Keratinocyte (primary cell): ENCODE measurements around the gene DIPK1A. TPM values are rescaled to one million over a fixed set of nuclear protein-coding genes. Genes with fewer than 3 reads are reported as not detected.

Source experiments
- DNase-seq: peaks from one replicate; pipeline ENCODE4 v3.0.0-alpha.2; 2011; ENCODE audit warnings: low read depth, missing footprints, low spot score
- FAIRE-seq: peaks from 2 replicates; lab custom pipeline; 2011; peaks lifted over from hg19 to GRCh38; lab: Jason Lieb, UNC
- H2AFZ ChIP-seq: 2 replicates; pipeline ENCODE4 v1.6.0; 2012; ENCODE audit warnings: low read length, control low read depth, inconsistent platforms; ENCODE audit not compliant: control insufficient read depth
- H3K27ac ChIP-seq: 2 replicates; pipeline ENCODE4 v1.5.1; 2011; ENCODE audit warnings: low read length; ENCODE audit not compliant: control insufficient read depth, insufficient read depth
- H3K27me3 ChIP-seq: 3 replicates; pipeline ENCODE4 v1.6.0; 2011; ENCODE audit warnings: low read length; ENCODE audit not compliant: control insufficient read depth, insufficient read depth; ENCODE audit errors: extremely low read depth
- H3K36me3 ChIP-seq, 2 experiments: 2 replicates in 1 of 2; 3 replicates in 1 of 2; pipeline ENCODE4 v1.5.1; 2011; ENCODE audit warnings: low read length in 2 of 2, mild to moderate bottlenecking in 1 of 2; ENCODE audit not compliant: control insufficient read depth in 2 of 2, insufficient read depth in 2 of 2; ENCODE audit errors: extremely low read depth in 1 of 2
- H3K4me1 ChIP-seq: 3 replicates; pipeline ENCODE4 v1.5.1; 2011; ENCODE audit warnings: low read length; ENCODE audit not compliant: control insufficient read depth, insufficient read depth; ENCODE audit errors: extremely low read depth
- H3K4me2 ChIP-seq: 3 replicates; pipeline ENCODE4 v1.6.0; 2011; ENCODE audit warnings: low read depth, low read length; ENCODE audit not compliant: control insufficient read depth, insufficient read depth; ENCODE audit errors: extremely low read depth
- H3K4me3 ChIP-seq, 3 experiments: fragments of 200-600 bp in 1 of 3; sonication (generic) in 1 of 3; 2 replicates in 2 of 3; 3 replicates in 1 of 3; pipeline ENCODE4 v1.5.1; 2011 to 2016; ENCODE audit warnings: low read length in 3 of 3, mild to moderate bottlenecking in 3 of 3, control low read depth in 2 of 3, inconsistent platforms in 1 of 3, low read depth in 1 of 3, mixed read lengths in 1 of 3, mixed run types in 1 of 3, moderate library complexity in 1 of 3; ENCODE audit not compliant: control insufficient read depth in 2 of 3, insufficient read depth in 2 of 3; ENCODE audit errors: extremely low read depth in 1 of 3
- H3K79me2 ChIP-seq: 2 replicates; pipeline ENCODE4 v1.6.0; 2012; ENCODE audit warnings: low read length; ENCODE audit not compliant: control insufficient read depth, insufficient read depth
- H3K9ac ChIP-seq: 3 replicates; pipeline ENCODE4 v1.6.0; 2011; ENCODE audit warnings: low read length; ENCODE audit not compliant: control insufficient read depth, insufficient read depth; ENCODE audit errors: extremely low read depth
- H3K9me1 ChIP-seq: 3 replicates; pipeline ENCODE4 v1.6.0; 2011; ENCODE audit warnings: low read length; ENCODE audit not compliant: control insufficient read depth, insufficient read depth; ENCODE audit errors: extremely low read depth
- H3K9me3 ChIP-seq: 2 replicates; pipeline ENCODE4 v1.5.1; 2012; ENCODE audit warnings: low read depth, low read length; ENCODE audit not compliant: control insufficient read depth
- H4K20me1 ChIP-seq: 3 replicates; pipeline ENCODE4 v1.6.0; 2011; ENCODE audit warnings: low read length; ENCODE audit not compliant: control insufficient read depth, insufficient read depth; ENCODE audit errors: extremely low read depth
- EZH2 ChIP-seq: IDR thresholded peaks from one replicate; pipeline ENCODE4 v1.6.1; 2012; ENCODE audit warnings: inconsistent platforms, mild to moderate bottlenecking, low read length, moderate library complexity
- dilution Hi-C: fragments of 300-500 bp; cut with MboI; formaldehyde crosslinking; loops from one replicate; pipeline ENCODE4 v1.7.0; 2020; ENCODE audit warnings: low sequenced_read_pairs; ENCODE audit not compliant: extremely low pct_ligation_motif_present
- polyA plus RNA-seq, 5 experiments: library from polyadenylated mRNA; depleted of rRNA in 3 of 5; stranded (reverse) in 3 of 5; stranded (forward) in 1 of 5; unstranded in 1 of 5; fragments of >200 nt; gene quantifications; 1 replicate in 1 of 5; 2 replicates in 3 of 5; 3 replicates in 1 of 5; pipeline versions ENCODE4 v1.2.1 to v1.2.3, GENCODE V29; 2011 to 2012; ENCODE audit warnings: missing spikeins in 2 of 5, low read depth in 1 of 5, low replicate concordance in 1 of 5
- TF ChIP-seq, protein P1 (sequence below), 3 experiments: IDR thresholded peaks in 1 of 3; conservative IDR thresholded peaks in 1 of 3; optimal IDR thresholded peaks in 1 of 3; 2 replicates in 2 of 3; 3 replicates in 1 of 3; pipeline versions ENCODE3 to v1.5.1; 2011; ENCODE audit warnings: low read length in 3 of 3, mild to moderate bottlenecking in 3 of 3, moderate library complexity in 2 of 3, control low read depth in 1 of 3, inconsistent platforms in 1 of 3; ENCODE audit not compliant: insufficient read depth in 2 of 3; ENCODE audit errors: extremely low read depth in 1 of 3

DIPK1A gene
- polyA plus RNA-seq, 1 donor (not counting 4 experiments of a cell fraction or from before 2014, with no cell fraction given) = 22.0 TPM

DNA sequence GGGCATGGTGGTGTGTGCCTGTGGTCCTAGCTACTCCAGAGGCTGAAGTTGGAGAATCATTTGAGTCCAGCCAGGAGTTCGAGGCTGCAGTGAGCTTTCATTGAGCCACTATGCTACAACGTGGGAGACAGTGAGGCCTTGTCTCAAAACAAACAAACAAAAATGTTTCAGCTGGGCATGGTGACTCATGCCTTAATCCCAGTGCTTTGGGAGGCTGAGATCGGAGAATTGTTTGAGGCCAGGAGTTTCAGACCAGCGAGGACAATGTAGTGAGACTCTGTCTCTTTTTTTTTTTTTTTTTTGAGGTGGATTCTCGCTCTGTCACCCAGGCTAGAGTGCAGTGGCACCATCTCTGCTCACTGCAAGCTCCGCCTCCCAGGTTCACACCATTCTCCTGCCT is 134.5 kb downstream of the DIPK1A start:
- Histone ChIP-seq H3K4me3 (no peak overlapping the region), H4K20me1 (no peaks in the 10 kb centered on the region), H3K9ac (no peak overlapping the region), H3K27me3 (no peaks in the 10 kb centered on the region), H3K4me2 (no peak overlapping the region), H3K36me3 (no peaks in the 10 kb centered on the region), H3K9me1 (no peaks in the 10 kb centered on the region), H3K4me1 (peaks cover 2% of the 10 kb centered on the region), H3K27ac (no peak overlapping the region), H2AFZ (no peak overlapping the region), H3K79me2 (no peaks in the 10 kb centered on the region), H3K9me3 (no peaks in the 10 kb centered on the region)
- TF ChIP-seq EZH2 = no peak
- TF ChIP-seq, protein P1, sequence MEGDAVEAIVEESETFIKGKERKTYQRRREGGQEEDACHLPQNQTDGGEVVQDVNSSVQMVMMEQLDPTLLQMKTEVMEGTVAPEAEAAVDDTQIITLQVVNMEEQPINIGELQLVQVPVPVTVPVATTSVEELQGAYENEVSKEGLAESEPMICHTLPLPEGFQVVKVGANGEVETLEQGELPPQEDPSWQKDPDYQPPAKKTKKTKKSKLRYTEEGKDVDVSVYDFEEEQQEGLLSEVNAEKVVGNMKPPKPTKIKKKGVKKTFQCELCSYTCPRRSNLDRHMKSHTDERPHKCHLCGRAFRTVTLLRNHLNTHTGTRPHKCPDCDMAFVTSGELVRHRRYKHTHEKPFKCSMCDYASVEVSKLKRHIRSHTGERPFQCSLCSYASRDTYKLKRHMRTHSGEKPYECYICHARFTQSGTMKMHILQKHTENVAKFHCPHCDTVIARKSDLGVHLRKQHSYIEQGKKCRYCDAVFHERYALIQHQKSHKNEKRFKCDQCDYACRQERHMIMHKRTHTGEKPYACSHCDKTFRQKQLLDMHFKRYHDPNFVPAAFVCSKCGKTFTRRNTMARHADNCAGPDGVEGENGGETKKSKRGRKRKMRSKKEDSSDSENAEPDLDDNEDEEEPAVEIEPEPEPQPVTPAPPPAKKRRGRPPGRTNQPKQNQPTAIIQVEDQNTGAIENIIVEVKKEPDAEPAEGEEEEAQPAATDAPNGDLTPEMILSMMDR (optimal IDR thresholded peaks at IDR 0.05 in 1 of 3, IDR thresholded peaks at IDR 0.05 in 1 of 3, conservative IDR thresholded peaks at IDR 0.05 in 1 of 3; ENCODE audit: extremely low read depth in 1 of 3, insufficient read depth in 2 of 3, low read length in 3 of 3) = no peak
- dilution Hi-C loops = no loop called here
- no peak for FAIRE-seq
- DNase-seq = no peak

DNA sequence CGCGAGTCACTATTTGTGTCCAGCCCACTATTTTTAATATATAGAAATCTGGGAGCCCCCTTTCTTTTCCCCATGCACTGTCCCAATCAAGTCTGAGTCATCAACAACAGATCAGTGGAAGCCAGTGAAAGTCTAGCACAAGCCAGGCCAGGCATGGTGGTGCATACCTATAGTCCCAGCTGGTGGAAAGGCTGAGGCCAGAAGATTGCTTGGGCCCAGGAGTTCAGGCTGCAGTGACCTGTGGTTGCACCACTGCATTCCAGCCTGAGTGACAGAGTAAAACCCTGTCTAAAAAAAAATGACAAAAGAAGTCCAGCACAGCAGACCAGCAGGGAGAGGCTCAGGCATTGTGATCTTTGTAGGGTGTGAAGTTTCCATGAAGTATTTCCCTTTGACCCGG is 138.4 kb downstream of the DIPK1A start:
- no peaks in the 10 kb centered on the region for H3K27me3 ChIP-seq
- no peaks in the 10 kb centered on the region for H3K9me3 ChIP-seq
- no peaks in the 10 kb centered on the region for H4K20me1 ChIP-seq
- H3K4me2 ChIP-seq = no peak overlapping the region
- no peaks in the 10 kb centered on the region for H3K9me1 ChIP-seq
- H2AFZ ChIP-seq = no peak overlapping the region
- no peak for FAIRE-seq
- H3K27ac ChIP-seq = no peak overlapping the region
- H3K4me1 ChIP-seq = no peaks in the 10 kb centered on the region
- TF ChIP-seq, protein P1 (optimal IDR thresholded peaks at IDR 0.05 in 1 of 3, IDR thresholded peaks at IDR 0.05 in 1 of 3, conservative IDR thresholded peaks at IDR 0.05 in 1 of 3; ENCODE audit: extremely low read depth in 1 of 3, insufficient read depth in 2 of 3, low read length in 3 of 3) = no peak
- no peak for TF ChIP-seq EZH2
- no peak overlapping the region for H3K9ac ChIP-seq
- H3K36me3 ChIP-seq = no peaks in the 10 kb centered on the region
- no peak overlapping the region for H3K4me3 ChIP-seq
- H3K79me2 ChIP-seq = no peaks in the 10 kb centered on the region
- dilution Hi-C loops = no loop called here
- DNase-seq = no peak
